HCEC 1CT (cell line): Measurements from ENCODE around the gene AGPAT3.

Source experiments
- DNase-seq: peaks from one replicate; pipeline ENCODE4 v3.0.0-alpha.2; 2017

The AGPAT3 gene

DNA sequence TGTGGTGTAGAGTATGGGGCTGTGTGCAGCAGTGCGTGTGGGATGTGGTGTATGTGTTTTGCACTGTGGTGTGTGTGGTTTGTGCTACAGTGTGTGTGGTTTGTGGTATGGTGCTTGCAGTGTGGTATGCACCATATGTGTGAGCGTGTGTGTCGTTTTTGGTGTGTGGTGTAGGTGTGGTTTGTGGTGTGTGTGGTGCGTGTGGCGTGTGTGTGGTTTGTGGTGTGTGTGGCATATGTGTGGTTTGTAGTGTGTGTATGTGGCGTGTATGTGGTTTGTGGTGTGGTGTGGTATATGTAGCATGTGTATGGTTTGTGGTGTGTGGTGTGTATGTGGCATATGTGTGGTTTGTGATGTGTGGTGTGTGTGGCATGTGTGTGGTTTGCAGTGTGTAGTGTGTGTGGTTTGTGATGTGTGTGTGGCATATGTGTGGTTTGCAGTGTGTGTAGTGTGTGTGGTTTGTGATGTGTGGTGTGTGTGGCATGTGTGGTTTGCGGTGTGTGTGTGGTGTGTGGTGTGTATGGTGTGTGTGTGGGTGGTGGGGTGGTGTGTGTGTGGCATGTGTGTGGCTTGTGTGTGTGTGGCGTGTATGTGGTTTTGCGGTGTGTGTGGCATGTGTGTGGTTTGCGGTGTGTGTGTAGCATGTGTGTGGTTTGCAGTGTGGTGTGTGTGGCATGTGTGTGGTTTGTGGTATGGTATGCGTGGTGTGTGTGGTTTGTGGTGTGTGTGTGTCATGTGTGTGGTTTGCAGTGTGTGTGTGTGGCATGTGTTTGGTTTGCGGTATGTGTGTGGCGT, 93.5 kb downstream of the AGPAT3 start:
- DNase-seq = no peak

DNA sequence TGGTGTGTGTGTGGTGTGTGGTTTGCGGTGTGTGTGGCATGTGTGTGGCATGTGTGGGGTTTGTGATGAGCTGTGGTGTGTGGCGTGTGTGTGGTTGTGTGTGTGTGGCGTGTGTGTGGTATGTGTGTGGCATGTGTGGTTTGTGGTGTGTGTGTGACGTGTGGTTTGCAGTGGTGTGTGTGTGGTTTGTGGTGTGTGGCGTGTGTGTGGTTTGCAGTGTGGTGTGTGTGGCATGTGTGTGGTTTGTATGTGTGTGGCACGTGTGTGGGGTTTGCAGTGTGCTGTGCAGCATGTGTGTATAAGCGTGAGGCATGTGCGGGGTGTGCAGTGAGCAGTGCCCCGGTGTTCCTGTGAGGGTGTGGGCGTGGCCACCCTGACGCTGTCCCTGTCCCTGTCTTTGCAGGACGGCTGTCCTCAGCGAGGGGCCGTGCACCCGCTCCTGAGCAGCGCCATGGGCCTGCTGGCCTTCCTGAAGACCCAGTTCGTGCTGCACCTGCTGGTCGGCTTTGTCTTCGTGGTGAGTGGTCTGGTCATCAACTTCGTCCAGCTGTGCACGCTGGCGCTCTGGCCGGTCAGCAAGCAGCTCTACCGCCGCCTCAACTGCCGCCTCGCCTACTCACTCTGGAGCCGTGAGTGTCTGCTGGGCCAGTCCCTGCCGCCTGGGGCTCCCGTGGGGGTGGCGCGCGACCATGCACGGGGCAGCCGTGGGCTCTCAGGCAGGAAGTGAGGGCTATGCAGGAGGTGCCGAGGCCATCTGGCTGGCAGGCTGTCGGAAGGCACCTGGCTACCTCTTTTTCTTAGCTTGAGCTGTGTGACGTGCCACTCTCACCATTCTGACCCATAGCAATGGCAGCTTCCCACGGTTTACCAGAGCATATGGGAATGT, 94.5 kb downstream of the AGPAT3 start:
- no peak for DNase-seq

DNA sequence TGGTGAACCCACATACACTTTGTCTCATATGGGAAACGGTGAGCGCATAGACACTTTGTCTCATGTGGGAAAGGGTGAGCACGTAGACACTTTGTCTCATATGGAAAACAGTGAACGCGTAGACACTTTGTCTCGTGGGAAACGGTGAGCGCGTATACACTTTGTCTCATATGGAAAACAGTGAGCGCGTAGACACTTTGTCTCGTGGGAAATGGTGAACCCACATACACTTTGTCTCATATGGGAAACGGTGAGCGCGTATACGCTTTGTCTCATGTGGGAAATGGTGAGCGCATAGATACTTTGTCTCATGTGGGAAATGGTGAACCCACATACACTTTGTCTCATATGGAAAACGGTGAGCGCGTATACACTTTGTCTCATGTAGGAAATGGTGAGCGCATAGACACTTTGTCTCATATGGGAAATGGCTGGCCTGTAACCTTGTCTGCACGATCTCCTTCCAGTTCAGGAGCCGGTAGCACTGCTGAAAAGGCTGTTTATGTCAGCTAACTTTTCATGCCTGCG, 96.4 kb downstream of the AGPAT3 start:
- DNase-seq = no peak

DNA sequence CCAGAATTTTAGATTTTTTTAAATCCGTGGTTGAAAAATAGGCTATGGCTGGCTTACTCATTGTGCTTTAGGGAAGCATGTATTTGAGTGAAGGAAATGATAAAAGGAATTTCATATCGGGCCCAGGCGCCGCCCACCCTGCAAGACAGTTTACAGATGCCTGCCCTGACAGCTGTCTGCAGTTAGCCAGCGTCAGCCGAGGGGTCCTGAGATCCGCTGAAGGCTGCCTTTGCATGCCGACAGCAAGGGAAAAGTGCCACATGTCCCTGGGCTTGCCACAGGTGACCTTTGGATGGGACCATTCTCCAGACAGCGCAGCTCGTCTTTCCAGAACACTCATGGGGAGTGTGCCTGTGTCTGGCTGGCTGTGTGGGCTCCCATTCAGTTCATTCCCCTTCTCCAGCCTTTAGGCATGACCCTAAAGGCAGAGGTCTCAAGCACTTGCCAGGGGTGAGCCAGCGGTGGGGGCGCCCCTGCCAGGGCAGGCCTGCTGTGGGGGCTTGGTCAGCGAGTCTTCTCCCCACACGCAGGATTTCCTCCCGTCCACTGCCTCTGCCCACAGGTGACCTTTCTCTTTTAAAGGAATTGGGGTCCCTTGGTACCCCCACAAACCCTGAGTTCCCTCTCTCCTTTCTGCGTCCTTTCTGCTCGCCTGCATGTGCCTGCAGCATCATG, 101.0 kb downstream of the AGPAT3 start:
- no peak for DNase-seq

DNA sequence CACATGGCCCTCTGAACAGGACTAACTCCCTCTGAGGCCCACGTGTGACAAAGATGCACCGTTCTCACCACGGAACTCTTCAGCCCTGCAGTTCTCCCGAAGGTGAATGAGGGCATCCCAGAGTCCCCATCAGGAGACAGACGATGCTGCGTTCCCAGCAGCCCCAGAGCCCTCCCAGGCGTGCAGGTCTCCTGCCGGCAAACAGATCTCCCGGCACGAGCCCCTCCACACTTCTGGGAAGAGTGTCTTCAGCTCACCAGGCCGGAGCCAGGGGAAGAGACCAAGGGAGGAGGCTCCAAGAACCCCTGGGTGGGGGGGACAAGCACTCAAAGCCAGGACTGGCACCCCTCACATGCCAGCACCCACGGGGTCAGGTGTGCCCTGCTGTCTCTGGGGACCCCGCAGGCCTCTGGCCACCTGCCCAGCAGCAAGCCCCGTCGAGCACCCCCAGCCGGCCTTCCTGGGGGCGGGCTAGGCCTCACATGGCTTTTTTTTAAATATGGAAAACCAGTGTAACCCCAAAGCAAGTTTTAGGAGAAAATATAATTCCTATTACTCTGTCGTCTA, 102.0 kb downstream of the AGPAT3 start:
- no peak for DNase-seq

DNA sequence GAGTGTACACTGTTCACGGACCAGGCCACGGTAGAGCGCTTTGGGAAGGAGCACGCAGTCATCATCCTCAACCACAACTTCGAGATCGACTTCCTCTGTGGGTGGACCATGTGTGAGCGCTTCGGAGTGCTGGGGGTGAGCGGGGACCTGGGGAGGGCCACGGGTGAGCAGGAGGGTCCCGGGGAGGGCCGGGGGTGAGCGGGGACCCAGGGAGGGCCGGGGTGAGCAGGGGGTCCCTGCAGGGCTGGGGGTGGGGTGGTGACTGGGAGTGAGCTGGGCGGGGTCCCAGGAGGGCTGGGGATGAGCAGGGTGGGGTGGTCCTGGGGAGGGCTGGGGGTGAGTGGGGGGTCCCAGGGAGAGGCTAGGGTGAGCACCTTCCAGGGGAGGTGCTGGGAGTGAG, 103.0 kb downstream of the AGPAT3 start:
- no peak for DNase-seq

DNA sequence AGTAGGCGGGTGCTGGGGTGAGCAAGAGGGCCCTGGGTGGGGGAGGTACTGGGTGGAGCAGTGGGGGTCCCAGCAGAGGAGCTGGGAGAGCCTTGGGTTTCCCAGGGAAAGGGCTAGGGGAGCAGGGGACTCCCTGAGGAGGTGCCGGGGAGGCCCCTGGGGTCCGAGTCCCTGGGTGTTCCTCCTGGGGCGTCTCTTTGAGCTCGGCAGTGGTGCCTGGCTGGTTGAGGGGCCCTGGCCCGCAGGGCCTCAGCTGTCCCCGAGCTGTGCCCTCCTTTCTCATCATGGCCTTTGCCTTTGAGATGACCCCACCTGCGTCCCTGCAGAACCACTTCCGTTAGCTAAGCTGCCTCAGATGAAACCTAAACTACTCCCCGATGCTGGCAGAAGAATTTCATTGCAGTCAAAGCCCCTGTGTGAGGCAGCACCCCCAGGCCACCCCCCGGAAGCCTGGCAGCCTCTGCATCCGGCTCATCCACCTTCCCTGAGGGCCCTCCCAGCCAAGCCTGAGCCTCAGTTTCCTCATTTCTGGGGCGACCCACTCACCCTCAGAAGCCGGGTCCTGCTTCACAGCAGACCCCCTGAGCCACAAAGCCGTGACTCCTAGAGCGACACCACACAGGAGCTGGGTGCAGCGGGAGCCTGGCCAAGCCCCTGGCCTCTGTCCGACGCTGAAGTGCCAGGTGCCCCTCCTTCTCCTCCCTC, 103.5 kb downstream of the AGPAT3 start:
- no peak for DNase-seq

DNA sequence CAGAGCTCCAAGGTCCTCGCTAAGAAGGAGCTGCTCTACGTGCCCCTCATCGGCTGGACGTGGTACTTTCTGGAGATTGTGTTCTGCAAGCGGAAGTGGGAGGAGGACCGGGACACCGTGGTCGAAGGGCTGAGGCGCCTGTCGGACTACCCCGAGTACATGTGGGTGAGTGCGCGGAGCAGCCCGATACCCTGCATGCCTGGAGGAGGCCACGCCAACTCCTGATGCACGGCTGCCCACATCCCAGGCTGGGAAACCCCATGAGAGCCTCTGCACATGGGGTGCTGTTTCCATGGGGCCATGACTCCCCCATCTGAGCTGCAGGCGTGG, 104.1 kb downstream of the AGPAT3 start:
- DNase-seq = no peak

DNA sequence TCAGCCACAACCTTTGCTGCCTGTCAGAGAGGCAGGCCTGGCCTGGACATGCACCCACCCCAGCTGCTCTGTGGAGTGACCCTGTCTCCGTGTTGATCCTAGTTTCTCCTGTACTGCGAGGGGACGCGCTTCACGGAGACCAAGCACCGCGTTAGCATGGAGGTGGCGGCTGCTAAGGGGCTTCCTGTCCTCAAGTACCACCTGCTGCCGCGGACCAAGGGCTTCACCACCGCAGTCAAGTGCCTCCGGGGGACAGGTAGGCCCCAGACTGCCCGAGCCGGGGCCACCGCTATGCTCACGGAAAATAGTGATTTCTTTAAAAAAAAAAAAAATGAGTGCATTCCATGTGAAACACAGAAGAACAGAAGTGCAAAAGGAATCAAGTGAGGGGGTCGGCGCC, 105.5 kb downstream of the AGPAT3 start:
- DNase-seq = no peak

DNA sequence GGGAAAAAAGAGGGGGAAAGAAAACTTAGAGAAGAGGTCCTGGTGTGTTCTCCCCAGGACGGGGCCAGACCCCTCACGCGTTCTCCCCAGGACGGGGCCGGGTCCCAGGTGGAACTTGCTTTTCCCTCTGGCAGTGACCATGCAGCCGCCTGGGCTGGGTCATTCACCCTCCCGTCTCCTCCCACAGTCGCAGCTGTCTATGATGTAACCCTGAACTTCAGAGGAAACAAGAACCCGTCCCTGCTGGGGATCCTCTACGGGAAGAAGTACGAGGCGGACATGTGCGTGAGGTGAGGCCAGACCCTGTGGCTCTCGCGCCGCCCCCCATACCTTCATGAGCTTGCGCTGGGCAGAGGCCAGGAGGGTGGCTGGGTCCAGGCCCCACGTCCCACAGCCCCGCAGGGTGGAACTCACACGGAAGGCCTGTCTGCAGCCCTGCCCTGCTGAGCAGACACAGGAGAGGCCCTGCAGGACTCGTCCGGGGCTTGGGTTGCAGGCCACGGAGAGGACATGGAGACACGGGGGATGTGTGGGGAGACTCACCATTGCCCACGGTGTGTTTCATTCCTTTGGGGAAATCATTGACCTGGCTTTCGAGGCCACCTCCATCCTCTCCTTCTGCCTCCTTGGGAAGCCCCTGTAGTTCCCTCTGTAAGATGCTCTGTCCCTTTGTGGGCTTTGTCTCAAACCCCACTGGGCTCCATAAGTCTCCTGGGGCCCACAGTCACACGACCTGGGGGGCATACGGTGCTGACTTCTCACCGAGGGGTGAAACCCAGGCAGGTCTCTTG, 106.4 kb downstream of the AGPAT3 start:
- no peak for DNase-seq

DNA sequence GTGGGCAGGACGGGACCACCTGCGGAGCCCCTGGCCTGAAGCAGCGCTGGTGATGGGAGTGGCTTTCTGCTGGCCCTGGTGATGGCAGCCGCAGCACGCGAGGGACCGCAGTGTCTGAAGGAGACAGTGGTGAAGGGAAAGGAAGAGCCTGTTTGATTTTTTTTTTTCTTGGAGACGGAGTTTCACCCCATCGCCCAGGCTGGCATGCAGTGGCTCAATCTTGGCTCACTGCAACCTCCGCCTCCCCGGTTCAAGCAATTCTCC, 106.9 kb downstream of the AGPAT3 start:
- no peak for DNase-seq

DNA sequence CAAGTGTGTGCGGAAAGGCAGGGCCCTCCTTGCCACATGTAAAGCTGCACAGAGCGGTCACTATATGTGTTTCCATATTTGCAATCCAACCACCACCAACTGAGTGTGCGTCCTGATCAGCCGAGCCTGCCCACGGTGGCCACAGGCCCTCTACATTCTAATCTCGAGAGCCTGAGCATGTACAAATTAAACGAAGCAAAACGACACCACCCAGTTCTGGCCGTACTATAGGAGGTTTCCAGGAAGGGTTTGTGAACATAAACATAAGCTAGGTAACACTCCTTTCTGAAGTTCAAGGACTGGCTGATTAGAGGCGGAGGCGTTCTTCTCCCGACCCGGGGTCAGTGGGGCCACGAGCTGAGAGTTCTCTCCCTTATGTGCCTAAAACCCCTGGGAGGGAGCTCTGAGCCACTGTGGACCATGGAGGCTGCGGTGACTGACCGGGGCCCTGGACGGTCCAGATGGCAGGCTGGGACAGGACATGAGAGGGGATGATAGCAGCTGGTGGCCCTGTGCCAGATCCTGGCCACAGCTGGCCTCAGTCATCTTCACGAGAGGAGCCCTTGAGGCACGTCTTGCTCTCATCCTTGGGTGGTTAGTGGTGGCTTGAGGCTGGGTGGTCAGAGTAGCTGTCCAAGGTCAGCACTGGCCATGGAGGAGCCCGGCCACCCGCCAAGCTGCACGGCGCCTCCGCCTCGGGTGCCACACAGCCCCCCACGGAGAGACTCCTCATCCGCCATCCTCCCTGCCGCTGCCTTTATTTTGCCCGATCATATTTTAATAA, 108.0 kb downstream of the AGPAT3 start:
- no peak for DNase-seq

DNA sequence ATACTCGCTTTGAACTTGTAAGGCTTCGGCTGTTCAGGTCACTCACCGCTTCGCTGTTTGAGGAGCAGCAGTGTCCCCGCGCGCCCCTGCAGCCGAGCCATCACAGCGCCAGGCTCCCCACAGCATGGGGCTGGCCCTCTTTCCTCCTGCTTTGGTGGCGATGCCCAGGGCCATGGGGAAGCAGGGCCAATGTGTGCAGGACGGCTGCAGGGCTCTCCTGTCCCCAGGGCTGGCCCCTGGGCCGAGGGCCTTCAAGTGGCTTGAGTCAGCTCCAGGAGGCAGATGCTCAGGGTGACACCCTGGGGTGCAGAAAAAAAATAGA, 108.6 kb downstream of the AGPAT3 start:
- no peak for DNase-seq

DNA sequence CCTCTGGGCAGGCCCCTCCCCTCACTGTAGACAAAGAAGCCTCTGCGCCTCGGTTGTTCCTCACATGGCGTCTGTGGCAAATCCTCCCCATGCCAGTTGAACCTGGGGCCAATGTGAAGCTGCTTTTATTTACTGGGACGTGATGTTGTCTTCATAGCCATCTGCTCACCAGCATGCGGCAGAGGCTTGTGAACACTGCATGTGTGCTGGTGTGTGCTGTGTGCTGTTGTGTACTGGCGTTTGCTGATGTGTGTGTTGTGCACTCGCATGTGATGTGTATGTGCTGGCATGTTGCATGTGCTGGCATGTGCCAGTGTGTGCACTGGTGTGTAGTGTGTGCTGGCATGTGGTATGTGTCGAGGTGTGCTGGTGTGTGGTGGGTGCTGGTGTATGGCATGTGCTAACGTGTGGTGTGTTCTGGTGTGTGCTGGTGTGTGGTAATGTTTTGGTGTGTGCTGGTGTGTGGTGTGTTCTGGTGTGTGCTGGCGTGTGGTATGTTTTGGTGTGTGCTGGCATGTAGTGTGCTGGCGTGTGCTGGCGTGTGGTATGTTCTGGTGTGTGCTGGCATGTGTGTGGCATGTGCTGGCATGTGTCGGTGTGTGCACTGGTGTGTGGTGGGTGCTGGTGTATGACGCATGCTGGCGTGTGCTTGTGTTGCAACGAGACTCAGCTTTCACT, 109.9 kb downstream of the AGPAT3 start:
- DNase-seq = no peak

DNA sequence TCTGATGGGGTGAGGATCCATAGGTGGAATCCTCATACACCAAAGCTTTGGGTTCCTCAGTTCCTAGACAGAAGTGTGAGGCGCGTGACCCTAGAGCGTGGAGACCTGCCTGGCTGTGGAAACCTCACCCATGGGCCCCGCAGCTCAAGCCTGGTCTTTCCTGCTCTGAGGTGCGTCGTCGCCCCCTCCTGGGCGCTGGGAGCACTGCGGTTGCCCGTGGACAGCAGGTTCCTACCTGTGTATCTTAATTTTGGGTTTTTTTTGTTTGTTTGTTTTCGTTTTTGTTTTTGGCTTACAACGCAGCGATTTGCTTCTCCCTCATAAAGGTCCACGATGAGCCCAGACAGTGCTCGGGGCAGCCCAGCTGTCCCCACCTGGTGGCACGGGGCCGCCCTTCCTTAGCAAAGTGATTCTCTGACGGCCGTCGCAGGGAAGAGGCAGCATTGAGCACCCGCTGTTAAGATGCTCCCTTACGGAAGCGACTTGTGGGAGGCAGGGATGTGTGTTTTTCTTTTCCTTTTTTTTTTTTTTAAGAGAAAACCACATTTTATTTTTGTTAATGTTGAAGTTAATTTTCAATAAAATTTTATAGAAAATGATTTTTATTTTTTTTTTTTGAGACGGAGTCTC, 110.6 kb downstream of the AGPAT3 start:
- DNase-seq = peak; percentile 24

DNA sequence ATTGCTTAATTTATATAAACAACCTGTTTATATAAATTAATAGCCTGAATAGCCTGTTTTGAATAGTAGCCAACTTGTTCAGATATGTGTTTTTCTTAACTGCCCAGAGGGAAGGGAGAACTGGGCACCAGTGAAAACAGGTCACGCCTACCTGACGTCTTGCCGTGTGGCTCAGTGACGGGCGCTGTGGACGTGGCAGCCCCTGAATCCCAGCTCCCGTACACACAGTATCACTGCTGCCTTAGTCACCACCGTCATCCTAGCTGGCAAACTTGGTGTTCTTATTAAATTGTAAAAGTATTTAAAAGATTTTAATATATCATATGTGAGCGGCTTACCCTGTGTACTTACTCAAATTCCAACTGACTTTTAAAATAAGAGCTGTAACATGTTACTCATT, 111.6 kb downstream of the AGPAT3 start:
- no peak for DNase-seq

DNA sequence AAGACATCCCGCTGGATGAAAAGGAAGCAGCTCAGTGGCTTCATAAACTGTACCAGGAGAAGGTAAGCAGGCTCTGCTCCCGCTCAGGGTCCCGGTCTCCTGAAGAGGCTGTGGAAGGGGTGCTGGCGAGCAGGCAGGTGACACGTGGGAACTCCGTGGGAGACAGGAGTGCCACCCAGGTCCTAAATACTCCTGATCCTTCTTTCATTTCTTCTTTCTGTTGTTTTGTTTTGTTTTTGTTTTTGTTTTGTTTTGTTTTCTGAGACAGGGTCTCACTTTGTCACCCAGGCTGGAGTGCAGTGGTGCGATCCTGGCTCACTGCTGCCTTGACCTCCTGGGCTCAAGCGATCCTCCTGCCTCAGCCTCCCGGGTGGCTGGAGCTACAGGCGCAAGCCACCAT, 113.0 kb downstream of the AGPAT3 start:
- DNase-seq = no peak

DNA sequence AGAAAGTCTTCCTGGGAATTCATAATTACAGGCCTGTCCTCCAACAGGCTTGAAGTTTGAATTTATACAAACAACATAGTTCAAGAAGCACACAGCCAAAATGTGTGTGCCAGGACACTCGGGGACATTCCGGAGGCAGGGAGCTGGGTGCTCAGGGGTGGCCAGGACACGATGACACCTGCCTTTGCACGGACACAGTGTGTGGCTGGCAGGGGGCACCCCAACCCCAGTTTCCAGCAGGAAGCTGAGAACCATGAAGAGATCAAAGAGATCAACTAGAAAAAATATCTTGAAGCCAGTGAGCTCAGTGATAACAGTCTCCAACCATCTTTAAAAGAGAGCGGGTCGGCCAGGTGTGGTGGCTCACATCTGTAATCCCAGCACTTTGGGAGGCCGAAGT, 114.6 kb downstream of the AGPAT3 start:
- no peak for DNase-seq

DNA sequence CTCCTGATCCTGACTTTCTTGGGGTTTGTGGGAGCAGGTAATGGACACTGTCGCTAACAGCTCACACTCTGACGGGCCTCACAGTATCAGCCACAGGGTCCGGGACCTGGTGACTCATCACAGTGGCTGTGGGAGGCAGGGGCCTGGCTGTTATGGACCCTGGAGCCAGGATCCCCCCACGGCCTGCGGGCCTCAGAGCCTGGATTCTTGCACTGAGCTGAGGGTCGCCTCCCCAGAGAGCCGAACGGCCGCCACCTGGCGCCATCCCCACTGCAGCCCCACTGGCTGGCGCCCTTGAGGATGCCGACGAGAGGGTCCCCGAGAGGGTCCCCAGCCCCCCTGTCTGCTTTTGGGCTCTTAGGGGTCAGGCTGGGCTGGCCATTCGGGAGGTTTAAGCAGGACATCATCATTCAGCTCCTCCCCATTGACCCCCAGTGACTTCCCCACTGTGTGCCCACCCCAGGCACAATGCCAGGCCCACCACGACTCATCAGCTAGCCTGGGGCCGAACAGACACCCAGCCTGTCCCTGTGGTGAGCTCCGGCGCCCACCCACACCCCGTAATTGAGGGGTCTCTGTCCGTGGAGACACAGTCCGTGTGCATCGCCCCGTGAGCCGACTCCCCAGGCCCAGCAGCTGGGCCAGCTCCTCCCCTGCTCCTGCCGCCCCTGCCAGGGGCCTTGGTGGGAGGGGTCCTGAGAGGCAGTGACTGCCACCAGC, 116.3 kb downstream of the AGPAT3 start:
- no peak for DNase-seq

DNA sequence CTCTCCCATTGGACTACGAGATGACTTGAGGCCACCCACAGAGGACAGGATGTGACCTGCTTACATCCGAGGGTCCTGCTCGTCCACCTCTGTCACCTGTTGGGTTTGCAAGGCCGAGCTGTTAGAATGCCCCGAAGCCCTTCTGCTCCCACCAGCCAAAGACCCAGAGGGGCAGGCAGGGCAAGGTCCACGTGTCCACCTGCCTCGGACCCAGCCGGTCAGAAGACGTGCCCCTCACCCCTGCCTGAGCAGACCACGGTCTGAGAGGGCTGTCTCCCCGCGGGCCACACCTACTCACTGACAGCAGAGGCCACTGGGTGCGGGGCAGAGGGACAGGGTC, 116.8 kb downstream of the AGPAT3 start:
- DNase-seq = no peak
